SK-N-SH treated with all-trans-retinoic acid at 6 μM for 48 hours (cell line): ENCODE results near the gene GDPGP1.
A peak's percentile ranks its signal among the peaks of the same experiment; 100 is the strongest.

Experiments
- ATAC-seq: fragments of 200-7000 bp; cut with Tn5 transposase; 3 replicates; pipeline ENCODE4 v1.9.1; 2020; ENCODE audit warnings: mild to moderate bottlenecking, moderate library complexity
- BACH2 ChIP-seq: fragments of 250-450 bp; sonication (Bioruptor Pico); IDR thresholded peaks from 2 replicates; pipeline ENCODE4 v1.9.0; 2021; ENCODE audit warnings: mild to moderate bottlenecking, borderline replicate concordance
- CSDC2 ChIP-seq: fragments of 250-450 bp; sonication (Bioruptor Pico); IDR thresholded peaks from 2 replicates; pipeline ENCODE4 v1.5.0; 2020; ENCODE audit warnings: mild to moderate bottlenecking, moderate library complexity
- ESRRG ChIP-seq: fragments of 250-450 bp; sonication (Bioruptor Pico); IDR thresholded peaks from 2 replicates; pipeline ENCODE4 v1.6.1; 2021; ENCODE audit warnings: mild to moderate bottlenecking
- ISL1 ChIP-seq: fragments of 250-450 bp; sonication (Bioruptor Pico); IDR thresholded peaks from 2 replicates; pipeline ENCODE4 v2.1.2; 2022; ENCODE audit warnings: mild to moderate bottlenecking, moderate library complexity
- OSR1 ChIP-seq: fragments of 250-450 bp; sonication (Bioruptor Pico); IDR thresholded peaks from 2 replicates; pipeline ENCODE4 v1.8.0; 2022; ENCODE audit warnings: moderate library complexity, mild to moderate bottlenecking, inconsistent platforms
- POU6F1 ChIP-seq: fragments of 250-450 bp; sonication (Bioruptor Pico); IDR thresholded peaks from 2 replicates; pipeline ENCODE4 v1.8.0; 2021; ENCODE audit warnings: low read depth, mild to moderate bottlenecking, moderate library complexity, borderline replicate concordance
- PPARA ChIP-seq: fragments of 250-450 bp; sonication (Bioruptor Pico); IDR thresholded peaks from 2 replicates; pipeline ENCODE4 v1.5.0; 2020; ENCODE audit warnings: mild to moderate bottlenecking, borderline replicate concordance
- RARB ChIP-seq: fragments of 250-450 bp; sonication (Bioruptor Pico); IDR thresholded peaks from 2 replicates; pipeline ENCODE4 v1.8.0; 2021; ENCODE audit warnings: mild to moderate bottlenecking, moderate library complexity
- SNAI2 ChIP-seq: fragments of 250-450 bp; sonication (Bioruptor Pico); IDR thresholded peaks from 2 replicates; pipeline ENCODE4 v1.5.0; 2020; ENCODE audit warnings: mild to moderate bottlenecking, moderate library complexity
- ZC3H10 ChIP-seq: fragments of 250-450 bp; sonication (Bioruptor Pico); IDR thresholded peaks from 2 replicates; pipeline ENCODE4 v1.5.1; 2021; ENCODE audit warnings: mild to moderate bottlenecking, moderate library complexity
- ZFP3 ChIP-seq: fragments of 250-450 bp; sonication (Bioruptor Pico); IDR thresholded peaks from 2 replicates; pipeline ENCODE4 v1.5.0; 2020; ENCODE audit warnings: mild to moderate bottlenecking, moderate library complexity
- ZNF565 ChIP-seq: fragments of 450-650 bp; formaldehyde crosslinking; conservative IDR thresholded peaks from 2 replicates; pipeline ENCODE4 v1.5.0; 2020; ENCODE audit warnings: low read depth, mild to moderate bottlenecking, moderate library complexity
- ZNF70 ChIP-seq: fragments of 450-650 bp; formaldehyde crosslinking; IDR thresholded peaks from 2 replicates; pipeline ENCODE4 v1.5.0; 2020; ENCODE audit warnings: mild to moderate bottlenecking, moderate library complexity
- TF ChIP-seq, protein P1 (sequence below): fragments of 250-450 bp; sonication (Bioruptor Pico); IDR thresholded peaks from 2 replicates; pipeline ENCODE4 v1.5.1; 2021; ENCODE audit warnings: mild to moderate bottlenecking, moderate library complexity
- TF ChIP-seq, protein P2 (sequence below): fragments of 250-450 bp; sonication (Bioruptor Pico); IDR thresholded peaks from 2 replicates; pipeline ENCODE4 v1.5.0; 2020; ENCODE audit warnings: mild to moderate bottlenecking, moderate library complexity
- TF ChIP-seq, protein P3 (sequence below): fragments of 250-450 bp; sonication (Bioruptor Pico); IDR thresholded peaks from 2 replicates; pipeline ENCODE4 v1.8.0; 2020; ENCODE audit warnings: mild to moderate bottlenecking, moderate library complexity, borderline replicate concordance
- TF ChIP-seq, protein P4 (sequence below): fragments of 250-450 bp; sonication (Bioruptor Pico); IDR thresholded peaks from 2 replicates; pipeline ENCODE4 v1.5.1; 2020; ENCODE audit warnings: low read depth, mild to moderate bottlenecking, moderate library complexity

GDPGP1 gene

DNA sequence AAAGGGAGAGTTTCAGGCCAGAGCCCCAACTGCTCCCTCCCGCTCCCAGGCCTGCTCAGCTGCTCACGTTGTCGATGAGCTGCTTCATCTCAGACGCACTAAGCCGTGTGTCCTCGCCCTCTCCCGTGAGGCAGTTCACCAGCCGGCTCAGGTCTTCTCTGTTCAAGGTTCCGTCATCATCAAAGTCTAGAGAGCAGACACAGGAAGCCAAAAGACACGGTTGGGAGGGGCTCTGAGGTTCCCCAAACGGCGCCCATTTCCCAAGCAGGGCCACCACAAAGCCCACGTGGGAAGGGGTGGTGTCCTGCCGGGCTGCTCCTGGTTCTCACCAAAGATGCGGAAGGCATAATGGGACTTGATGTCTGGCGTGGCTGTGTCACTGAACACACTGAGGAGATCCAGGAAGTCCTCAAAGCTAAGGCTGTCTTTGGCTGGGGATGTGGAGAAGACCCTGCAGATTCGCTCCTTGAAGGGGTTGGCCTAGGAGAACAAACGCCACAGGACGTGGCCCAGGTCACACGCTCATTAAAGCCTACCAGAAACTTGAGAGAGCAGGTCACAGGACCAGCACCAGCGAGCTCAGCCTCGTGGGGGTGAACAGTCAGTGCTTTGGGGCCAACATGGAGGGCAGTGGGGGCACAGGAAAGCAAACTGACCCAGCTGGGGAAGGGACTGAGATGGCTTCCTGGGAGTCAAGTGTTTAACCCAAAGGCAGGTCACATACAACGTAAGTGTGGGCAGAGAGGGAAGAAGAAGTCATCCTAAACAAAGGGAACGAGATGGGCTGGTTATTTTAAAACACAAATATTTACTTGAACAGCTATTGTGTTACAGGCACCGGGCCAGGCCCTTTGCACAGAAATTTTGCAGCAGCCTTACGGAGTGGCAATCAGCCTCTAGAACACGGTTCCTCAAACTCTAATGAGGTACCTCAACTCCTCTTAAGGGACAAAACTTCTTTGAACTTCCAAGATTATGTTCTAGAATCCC, 2.7 kb upstream of the GDPGP1 start:
- TF ChIP-seq ZNF70 (CRISPR knock-in tag), result no peak
- no peak for TF ChIP-seq PPARA (CRISPR knock-in tag)
- no peak for TF ChIP-seq POU6F1 (CRISPR knock-in tag)
- TF ChIP-seq, protein P1, sequence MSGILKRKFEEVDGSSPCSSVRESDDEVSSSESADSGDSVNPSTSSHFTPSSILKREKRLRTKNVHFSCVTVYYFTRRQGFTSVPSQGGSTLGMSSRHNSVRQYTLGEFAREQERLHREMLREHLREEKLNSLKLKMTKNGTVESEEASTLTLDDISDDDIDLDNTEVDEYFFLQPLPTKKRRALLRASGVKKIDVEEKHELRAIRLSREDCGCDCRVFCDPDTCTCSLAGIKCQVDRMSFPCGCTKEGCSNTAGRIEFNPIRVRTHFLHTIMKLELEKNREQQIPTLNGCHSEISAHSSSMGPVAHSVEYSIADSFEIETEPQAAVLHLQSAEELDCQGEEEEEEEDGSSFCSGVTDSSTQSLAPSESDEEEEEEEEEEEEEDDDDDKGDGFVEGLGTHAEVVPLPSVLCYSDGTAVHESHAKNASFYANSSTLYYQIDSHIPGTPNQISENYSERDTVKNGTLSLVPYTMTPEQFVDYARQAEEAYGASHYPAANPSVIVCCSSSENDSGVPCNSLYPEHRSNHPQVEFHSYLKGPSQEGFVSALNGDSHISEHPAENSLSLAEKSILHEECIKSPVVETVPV (CRISPR knock-in tag), result no peak
- no peak for TF ChIP-seq ZNF565 (CRISPR knock-in tag)
- TF ChIP-seq, protein P2, sequence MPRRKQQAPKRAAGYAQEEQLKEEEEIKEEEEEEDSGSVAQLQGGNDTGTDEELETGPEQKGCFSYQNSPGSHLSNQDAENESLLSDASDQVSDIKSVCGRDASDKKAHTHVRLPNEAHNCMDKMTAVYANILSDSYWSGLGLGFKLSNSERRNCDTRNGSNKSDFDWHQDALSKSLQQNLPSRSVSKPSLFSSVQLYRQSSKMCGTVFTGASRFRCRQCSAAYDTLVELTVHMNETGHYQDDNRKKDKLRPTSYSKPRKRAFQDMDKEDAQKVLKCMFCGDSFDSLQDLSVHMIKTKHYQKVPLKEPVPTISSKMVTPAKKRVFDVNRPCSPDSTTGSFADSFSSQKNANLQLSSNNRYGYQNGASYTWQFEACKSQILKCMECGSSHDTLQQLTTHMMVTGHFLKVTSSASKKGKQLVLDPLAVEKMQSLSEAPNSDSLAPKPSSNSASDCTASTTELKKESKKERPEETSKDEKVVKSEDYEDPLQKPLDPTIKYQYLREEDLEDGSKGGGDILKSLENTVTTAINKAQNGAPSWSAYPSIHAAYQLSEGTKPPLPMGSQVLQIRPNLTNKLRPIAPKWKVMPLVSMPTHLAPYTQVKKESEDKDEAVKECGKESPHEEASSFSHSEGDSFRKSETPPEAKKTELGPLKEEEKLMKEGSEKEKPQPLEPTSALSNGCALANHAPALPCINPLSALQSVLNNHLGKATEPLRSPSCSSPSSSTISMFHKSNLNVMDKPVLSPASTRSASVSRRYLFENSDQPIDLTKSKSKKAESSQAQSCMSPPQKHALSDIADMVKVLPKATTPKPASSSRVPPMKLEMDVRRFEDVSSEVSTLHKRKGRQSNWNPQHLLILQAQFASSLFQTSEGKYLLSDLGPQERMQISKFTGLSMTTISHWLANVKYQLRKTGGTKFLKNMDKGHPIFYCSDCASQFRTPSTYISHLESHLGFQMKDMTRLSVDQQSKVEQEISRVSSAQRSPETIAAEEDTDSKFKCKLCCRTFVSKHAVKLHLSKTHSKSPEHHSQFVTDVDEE (CRISPR knock-in tag), result no peak
- TF ChIP-seq ISL1, result no peak
- no peak for ATAC-seq

- no peak for ATAC-seq
- 0 out of 2 replicates have a peak, but pooled peaks have one; percentile 54 for TF ChIP-seq ZNF70 (CRISPR knock-in tag)
- no peak for TF ChIP-seq OSR1
These were observed 1.8 kb upstream of the GDPGP1 start for GRCh38 chr15:90232196-90232595.

GRCh38 chr15:90232941-90233386, 1.0 kb upstream of the GDPGP1 start:
- peak; percentile 13 for ATAC-seq
- TF ChIP-seq ZC3H10 (CRISPR knock-in tag) (no peak), CSDC2 (CRISPR knock-in tag) (no peak), SNAI2 (CRISPR knock-in tag) (no peak), RARB (CRISPR knock-in tag) (no peak), PPARA (CRISPR knock-in tag) (no peak), ZFP3 (CRISPR knock-in tag) (no peak), ZNF70 (CRISPR knock-in tag) (no peak), BACH2 (CRISPR knock-in tag) (no peak), ISL1 (no peak), ESRRG (CRISPR knock-in tag) (no peak)
- TF ChIP-seq, protein P1 (CRISPR knock-in tag), result no peak

DNA sequence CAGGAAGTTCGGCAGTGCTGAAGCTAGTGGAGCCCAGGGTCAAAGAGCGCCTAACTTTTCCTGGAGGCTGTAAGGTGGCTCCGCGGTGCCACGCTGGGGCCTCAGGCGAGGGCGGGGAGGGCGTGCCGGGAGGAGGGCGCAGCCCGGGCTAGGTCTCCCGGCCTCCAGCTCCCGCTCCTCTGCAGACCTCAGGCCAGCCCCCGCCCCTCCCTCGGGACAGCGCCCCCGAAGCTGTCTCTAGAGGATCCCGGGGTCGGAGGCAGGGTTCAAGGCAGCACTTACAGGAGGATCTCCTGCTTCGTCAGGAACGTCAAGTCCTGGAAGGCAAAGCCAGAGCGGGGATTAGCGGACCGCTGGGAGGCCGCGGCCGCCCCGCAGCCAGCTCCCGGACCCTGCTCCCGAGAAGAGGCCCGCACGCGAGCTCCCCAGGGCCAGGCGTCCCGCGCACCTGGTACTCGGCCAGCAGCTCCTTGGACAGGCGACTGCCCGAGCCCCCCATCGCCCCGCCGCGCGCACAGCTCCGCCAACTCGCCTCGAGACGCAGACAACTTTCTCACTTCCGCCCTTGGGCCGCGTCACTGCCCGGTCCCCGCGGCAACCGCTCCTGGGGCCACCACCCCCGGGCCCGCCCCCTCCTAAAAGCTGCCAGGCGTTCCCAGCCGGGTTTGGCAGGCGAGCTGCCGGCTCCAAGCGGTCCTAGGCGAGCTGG, 468 bp upstream of the GDPGP1 start, which contains the start of gene CIB1:
CIB1 (minus strand) TSS at position 555 of the 709 bp plus-strand sequence; CDS start at position 499, 56 bp downstream.
- TF ChIP-seq RARB (CRISPR knock-in tag) (no peak), PPARA (CRISPR knock-in tag) (no peak), SNAI2 (CRISPR knock-in tag) (no peak), BACH2 (CRISPR knock-in tag) (no peak), ZNF565 (CRISPR knock-in tag) (no peak)
- TF ChIP-seq, protein P3, sequence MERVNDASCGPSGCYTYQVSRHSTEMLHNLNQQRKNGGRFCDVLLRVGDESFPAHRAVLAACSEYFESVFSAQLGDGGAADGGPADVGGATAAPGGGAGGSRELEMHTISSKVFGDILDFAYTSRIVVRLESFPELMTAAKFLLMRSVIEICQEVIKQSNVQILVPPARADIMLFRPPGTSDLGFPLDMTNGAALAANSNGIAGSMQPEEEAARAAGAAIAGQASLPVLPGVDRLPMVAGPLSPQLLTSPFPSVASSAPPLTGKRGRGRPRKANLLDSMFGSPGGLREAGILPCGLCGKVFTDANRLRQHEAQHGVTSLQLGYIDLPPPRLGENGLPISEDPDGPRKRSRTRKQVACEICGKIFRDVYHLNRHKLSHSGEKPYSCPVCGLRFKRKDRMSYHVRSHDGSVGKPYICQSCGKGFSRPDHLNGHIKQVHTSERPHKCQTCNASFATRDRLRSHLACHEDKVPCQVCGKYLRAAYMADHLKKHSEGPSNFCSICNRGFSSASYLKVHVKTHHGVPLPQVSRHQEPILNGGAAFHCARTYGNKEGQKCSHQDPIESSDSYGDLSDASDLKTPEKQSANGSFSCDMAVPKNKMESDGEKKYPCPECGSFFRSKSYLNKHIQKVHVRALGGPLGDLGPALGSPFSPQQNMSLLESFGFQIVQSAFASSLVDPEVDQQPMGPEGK (CRISPR knock-in tag), result peak; percentile 65; the same call in 1 of the 2 replicates
- TF ChIP-seq, protein P4, sequence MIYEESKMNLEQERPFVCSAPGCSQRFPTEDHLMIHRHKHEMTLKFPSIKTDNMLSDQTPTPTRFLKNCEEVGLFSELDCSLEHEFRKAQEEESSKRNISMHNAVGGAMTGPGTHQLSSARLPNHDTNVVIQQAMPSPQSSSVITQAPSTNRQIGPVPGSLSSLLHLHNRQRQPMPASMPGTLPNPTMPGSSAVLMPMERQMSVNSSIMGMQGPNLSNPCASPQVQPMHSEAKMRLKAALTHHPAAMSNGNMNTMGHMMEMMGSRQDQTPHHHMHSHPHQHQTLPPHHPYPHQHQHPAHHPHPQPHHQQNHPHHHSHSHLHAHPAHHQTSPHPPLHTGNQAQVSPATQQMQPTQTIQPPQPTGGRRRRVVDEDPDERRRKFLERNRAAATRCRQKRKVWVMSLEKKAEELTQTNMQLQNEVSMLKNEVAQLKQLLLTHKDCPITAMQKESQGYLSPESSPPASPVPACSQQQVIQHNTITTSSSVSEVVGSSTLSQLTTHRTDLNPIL (CRISPR knock-in tag), result no peak
- ATAC-seq, result peak; percentile 94
